Measurements from ENCODE around the gene FAM107A.

The FAM107A gene

GRCh38 chr3:58607816-58608215 is 30.6 kb upstream of the FAM107A start:
- DNase-seq (ENCODE audit: extremely low read depth, low read depth) = no peak
- no peak for TF ChIP-seq CTCF (IDR thresholded peaks at IDR 0.05; ENCODE audit: low read depth, low read length)

GRCh38 chr3:58606693-58607092 is 29.5 kb upstream of the FAM107A start:
- no peak for TF ChIP-seq CTCF (IDR thresholded peaks at IDR 0.05; ENCODE audit: low read depth, low read length)
- DNase-seq (ENCODE audit: extremely low read depth, low read depth) = no peak

- no peak for DNase-seq (ENCODE audit: extremely low read depth, low read depth)
- TF ChIP-seq CTCF (IDR thresholded peaks at IDR 0.05; ENCODE audit: low read depth, low read length) = no peak
These were observed 26.8 kb upstream of the FAM107A start for GRCh38 chr3:58604031-58604430.

GRCh38 chr3:58603606-58604005 is 26.4 kb upstream of the FAM107A start:
- TF ChIP-seq CTCF (IDR thresholded peaks at IDR 0.05; ENCODE audit: low read depth, low read length) = no peak
- no peak for DNase-seq (ENCODE audit: extremely low read depth, low read depth)

GRCh38 chr3:58597770-58598310 is 20.6 kb upstream of the FAM107A start:
- no peak for DNase-seq (ENCODE audit: extremely low read depth, low read depth)
- TF ChIP-seq CTCF (IDR thresholded peaks at IDR 0.05; ENCODE audit: low read depth, low read length) = no peak

- no peak for DNase-seq (ENCODE audit: extremely low read depth, low read depth)
- no peak for TF ChIP-seq CTCF (IDR thresholded peaks at IDR 0.05; ENCODE audit: low read depth, low read length)
These were observed 19.8 kb upstream of the FAM107A start for GRCh38 chr3:58596834-58597518.

- TF ChIP-seq CTCF (IDR thresholded peaks at IDR 0.05; ENCODE audit: low read depth, low read length) = no peak
- no peak for DNase-seq (ENCODE audit: extremely low read depth, low read depth)
These were observed 16.9 kb upstream of the FAM107A start for GRCh38 chr3:58594117-58594516.
